Activated naive CD8-positive, alpha-beta T cell treated with anti-CD3 and anti-CD28 coated beads for 36 hours (primary cell): ENCODE results near the gene IL27RA. TPM values are rescaled to one million over a fixed set of nuclear protein-coding genes. Genes with fewer than 3 reads are reported as not detected.

Source experiments
- DNase-seq: peaks from one replicate; pipeline ENCODE4 v3.0.0; 2021
- H3K27ac Mint-ChIP-seq: one replicate; pipeline ENCODE4 v1.8.0; 2022; ENCODE audit warnings: mild to moderate bottlenecking, moderate library complexity, mixed read lengths
- H3K27me3 Mint-ChIP-seq: one replicate; pipeline ENCODE4 v1.8.0; 2022; ENCODE audit warnings: mild to moderate bottlenecking, mixed read lengths
- H3K36me3 Mint-ChIP-seq: one replicate; pipeline ENCODE4 v1.8.0; 2021; ENCODE audit warnings: mild to moderate bottlenecking, mixed read lengths
- H3K4me1 Mint-ChIP-seq: one replicate; pipeline ENCODE4 v1.8.0; 2021; ENCODE audit warnings: mixed read lengths
- H3K4me3 Mint-ChIP-seq: one replicate; pipeline ENCODE4 v1.8.0; 2022; ENCODE audit warnings: mild to moderate bottlenecking, moderate library complexity, mixed read lengths
- H3K9me3 Mint-ChIP-seq: one replicate; pipeline ENCODE4 v1.8.0; 2022; ENCODE audit warnings: mixed read lengths
- total RNA-seq, 2 experiments: library from RNA; stranded (reverse); gene quantifications; one replicate each; pipeline ENCODE4 v1.2.3, GENCODE V29; 2021

IL27RA gene
- total RNA-seq, 2 experiments from 2014 or later = 48.2 to 48.5 TPM

DNA sequence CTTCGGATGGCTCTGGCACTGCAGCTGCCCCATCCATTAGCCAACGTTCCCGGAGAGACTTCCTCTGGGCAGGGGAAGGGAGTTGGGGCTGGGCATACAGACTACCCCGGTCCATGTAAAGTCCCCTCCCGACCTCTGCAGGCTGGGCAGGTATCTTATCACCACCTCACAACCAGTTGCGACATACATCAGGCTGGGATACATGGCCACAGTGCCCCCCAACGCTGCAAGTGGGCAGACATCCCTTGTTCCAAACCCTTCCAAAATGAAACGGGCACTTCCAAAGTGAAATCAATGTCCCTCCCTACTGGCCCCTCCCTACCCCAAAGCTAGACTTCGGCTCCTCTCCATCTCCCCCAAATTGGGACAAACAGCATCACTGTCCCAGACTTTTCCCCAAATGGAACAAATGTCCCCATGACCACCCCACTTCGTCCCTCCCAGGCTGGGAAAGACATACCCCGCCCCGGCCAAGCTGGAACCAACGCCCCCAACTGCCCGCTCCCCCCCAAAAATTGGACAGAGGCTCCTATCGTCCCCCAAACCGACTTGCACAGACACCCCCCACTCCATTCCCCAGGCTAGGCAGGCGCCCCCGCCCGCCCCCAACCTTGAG lies 25.3 kb downstream of the IL27RA start:
- Mint-ChIP-seq H3K27ac (no peak overlapping the region), H3K27me3 (peaks cover 42% of the 10 kb centered on the region), H3K36me3 (peaks cover 16% of the 10 kb centered on the region), H3K4me3 (no peak overlapping the region), H3K9me3 (peaks cover 1% of the 10 kb centered on the region), H3K4me1 (peaks cover 17% of the 10 kb centered on the region)
- DNase-seq = no peak

DNA sequence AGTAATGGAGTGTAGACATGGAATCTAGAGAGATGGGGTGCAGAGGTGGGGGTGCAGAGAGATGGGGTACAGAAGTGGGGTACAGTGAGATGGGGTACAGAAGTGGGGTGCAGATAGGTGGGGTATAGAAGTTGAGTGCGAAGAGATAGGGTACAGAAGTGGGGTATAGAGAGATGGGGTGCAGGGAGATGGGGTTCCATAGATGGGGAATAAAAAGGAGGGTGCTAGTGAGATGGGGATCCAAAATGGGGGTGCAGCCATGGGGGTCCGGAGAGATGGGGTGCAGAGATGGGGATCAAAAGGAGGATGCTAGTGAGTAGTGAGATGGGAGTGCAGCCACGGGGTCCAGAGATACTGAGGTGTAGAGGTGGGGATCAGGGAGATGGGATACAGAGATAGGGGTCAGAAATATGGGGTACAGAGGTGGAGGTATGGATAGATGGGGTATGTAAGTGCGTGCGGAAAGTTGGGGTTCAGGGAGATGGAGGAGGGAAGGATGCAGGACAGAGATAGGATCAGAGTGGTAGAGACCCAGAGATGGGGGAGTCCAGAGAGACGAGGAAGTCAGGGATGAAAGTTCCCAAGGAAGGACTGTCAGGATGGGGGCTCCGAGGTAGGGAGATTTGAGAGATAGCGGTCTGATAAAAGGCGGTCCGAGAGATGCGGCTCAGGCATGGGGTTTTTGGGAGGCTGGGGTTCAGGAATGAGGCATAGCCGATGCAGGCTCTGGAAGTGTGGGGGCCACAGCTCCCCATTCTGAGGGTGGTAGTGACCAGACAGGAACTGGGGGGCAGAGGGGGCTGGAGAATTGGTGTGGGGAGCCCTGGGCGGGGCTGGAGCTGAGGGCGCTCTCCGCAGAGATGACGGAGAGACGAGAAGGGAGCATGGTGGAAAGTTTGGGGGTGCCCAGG lies 26.9 kb downstream of the IL27RA start:
- Mint-ChIP-seq H3K36me3 (peaks cover 3% of the 10 kb centered on the region), H3K27me3 (peaks cover 47% of the 10 kb centered on the region), H3K27ac (no peak overlapping the region), H3K4me3 (peak overlapping the region; percentile 60), H3K9me3 (no peaks in the 10 kb centered on the region), H3K4me1 (peaks cover 17% of the 10 kb centered on the region)
- DNase-seq = no peak

DNA sequence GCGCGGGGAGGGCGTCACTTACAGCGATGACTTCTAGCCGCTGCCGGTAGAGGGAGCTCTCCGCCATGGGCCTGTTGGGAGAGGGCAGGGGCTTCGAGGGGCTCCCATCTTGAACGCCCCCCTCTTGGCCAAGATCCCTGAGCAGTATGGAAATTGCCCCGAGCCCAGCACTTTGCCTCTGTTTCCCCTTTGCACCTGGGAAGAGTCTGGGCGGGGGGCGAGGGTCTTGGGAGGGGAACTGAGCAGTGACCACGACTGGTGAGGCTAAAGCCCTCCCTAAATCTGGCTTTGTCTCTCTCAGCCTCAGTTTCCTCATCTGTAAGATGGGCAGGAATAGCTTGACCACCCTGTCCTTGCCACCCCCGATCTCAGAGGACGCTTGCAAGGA lies 27.5 kb downstream of the IL27RA start:
- no peaks in the 10 kb centered on the region for H3K9me3 Mint-ChIP-seq
- H3K36me3 Mint-ChIP-seq = no peaks in the 10 kb centered on the region
- H3K4me3 Mint-ChIP-seq = peak overlapping the region; percentile 16
- H3K4me1 Mint-ChIP-seq = peaks cover 17% of the 10 kb centered on the region
- peak; percentile 66 for DNase-seq
- H3K27ac Mint-ChIP-seq = no peak overlapping the region
- H3K27me3 Mint-ChIP-seq = peaks cover 47% of the 10 kb centered on the region

DNA sequence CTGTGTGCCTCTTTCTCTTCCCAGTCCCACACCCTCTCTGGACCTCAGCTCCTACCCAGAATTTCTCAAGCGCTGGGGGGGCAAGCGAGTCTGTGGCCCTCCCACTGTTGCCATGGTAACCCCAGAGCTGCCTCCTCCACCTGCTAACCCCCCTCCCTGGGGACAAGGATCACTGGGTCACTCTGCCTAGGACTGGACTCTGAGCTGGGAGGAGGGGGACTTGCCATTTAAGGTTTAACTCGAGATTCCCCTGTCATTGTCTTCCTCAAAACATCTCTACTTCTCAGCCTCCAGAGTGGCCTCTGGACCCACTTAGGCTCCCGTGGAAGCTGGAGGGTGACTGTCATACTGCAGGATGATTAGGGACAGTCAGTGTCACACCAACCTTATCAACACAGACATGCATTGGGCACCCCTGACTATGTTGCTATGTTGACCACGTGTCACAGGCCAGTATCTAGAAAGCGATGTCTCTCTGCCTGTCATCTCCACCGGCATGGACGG lies 28.1 kb downstream of the IL27RA start:
- H3K27me3 Mint-ChIP-seq = peaks cover 47% of the 10 kb centered on the region
- H3K4me1 Mint-ChIP-seq = peaks cover 17% of the 10 kb centered on the region
- H3K36me3 Mint-ChIP-seq = no peaks in the 10 kb centered on the region
- H3K27ac Mint-ChIP-seq = no peak overlapping the region
- H3K4me3 Mint-ChIP-seq = no peak overlapping the region
- no peaks in the 10 kb centered on the region for H3K9me3 Mint-ChIP-seq
- DNase-seq = no peak

DNA sequence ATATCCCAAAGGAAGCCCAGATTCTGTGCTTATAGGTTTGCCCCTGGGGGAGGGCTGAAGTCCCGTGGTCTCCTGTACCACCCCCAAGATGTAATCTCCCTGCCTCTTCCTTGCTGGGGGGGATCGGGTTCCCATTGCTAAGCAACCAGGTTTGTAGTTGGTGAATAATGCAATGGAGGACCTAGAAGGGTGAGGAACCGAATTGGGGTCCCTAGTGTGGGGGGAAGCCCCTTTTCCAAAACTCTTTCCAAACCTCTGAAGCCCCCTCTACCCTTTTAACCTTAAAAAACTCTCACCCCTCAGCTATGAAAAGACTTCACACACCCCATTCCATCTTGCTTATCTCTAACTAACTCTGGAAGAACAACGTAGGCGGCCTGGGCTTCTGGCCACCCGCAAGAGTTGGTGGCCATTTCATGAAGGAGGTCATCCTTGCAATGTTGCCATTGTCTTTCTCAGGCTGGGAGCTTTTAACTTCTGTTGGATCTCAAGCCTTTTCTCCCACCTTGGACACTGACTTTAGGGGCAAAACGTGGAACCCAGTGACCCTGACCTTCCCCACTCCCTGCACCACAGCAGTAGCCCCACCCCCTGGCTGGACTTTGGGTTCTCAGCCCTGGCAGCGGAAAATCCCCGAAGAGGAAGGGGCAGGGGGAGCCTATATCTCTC lies 29.7 kb downstream of the IL27RA start:
- H3K4me3 Mint-ChIP-seq = no peak overlapping the region
- no peak overlapping the region for H3K27ac Mint-ChIP-seq
- H3K36me3 Mint-ChIP-seq = no peaks in the 10 kb centered on the region
- no peaks in the 10 kb centered on the region for H3K9me3 Mint-ChIP-seq
- DNase-seq = no peak
- peaks cover 47% of the 10 kb centered on the region for H3K27me3 Mint-ChIP-seq
- peaks cover 17% of the 10 kb centered on the region for H3K4me1 Mint-ChIP-seq

DNA sequence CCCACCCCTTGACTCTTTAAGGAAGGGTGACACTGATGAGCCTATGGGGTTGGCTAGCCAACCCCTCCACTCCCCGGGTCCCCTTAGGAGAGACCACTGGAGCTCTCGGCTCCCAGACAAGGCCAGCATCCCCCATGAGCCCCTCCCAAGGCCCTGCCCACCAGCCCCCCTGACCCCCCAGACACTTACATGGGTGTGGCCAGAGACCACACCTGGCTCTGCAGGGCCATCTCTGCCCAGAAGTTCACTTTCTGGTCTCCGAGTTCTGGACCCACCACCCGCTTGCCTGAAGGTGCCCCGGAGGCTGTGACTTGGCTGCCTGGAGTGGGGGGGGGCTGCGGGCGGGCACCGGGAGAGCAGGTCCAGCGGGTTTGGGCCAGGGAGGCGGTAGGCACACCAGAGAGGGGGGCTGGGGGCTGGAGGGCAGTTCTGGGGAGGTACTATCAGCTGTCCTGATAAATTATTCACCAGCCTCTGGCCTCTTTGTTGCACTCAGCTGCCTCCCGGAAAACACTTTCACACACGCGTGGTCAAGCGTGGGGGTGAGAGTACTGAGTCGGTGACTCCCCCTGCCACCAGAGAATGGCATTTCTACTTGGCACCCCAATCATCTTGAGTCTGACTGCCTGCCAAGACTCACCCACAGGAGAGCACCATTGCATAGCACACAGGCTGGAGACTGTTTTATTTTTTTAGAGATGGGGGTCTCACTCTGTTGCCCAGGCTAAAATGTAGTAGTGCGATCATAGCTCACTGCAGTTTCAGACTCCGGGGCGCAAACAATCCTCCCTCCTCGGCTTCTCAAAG lies 30.4 kb downstream of the IL27RA start, which contains the start of gene PALM3:
Gene PALM3 (minus strand): TSS at position 326 of the 807 bp plus-strand sequence. CDS start 96 bp downstream, at position 230.
- Mint-ChIP-seq H3K27ac (no peak within 1 kb of the TSS), H3K4me3 (no peak within 1 kb of the TSS), H3K9me3 (no peaks in the 10 kb centered on the region), H3K4me1 (peaks cover 17% of the 10 kb centered on the region), H3K36me3 (no peaks in the 10 kb centered on the region), H3K27me3 (peaks cover 42% of the 10 kb centered on the region)
- no peak for DNase-seq

DNA sequence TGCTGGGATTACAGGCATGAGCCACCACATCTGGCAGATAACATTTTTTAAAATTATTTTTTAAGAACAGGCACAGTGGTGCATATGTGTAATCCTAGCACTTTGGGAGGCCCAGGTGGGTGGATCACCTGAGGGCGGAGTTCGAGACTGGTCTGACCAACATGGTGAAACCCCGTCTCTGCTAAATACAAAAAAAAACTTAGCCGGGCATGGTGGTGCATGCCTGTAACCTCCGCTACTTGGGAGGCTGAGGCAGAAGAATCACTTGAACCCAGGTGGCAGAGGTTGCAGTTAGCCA lies 30.9 kb downstream of the IL27RA start:
- Mint-ChIP-seq H3K27me3 (peaks cover 39% of the 10 kb centered on the region), H3K9me3 (no peaks in the 10 kb centered on the region), H3K4me3 (no peak overlapping the region), H3K27ac (no peak overlapping the region), H3K36me3 (no peaks in the 10 kb centered on the region), H3K4me1 (peaks cover 17% of the 10 kb centered on the region)
- DNase-seq = no peak

DNA sequence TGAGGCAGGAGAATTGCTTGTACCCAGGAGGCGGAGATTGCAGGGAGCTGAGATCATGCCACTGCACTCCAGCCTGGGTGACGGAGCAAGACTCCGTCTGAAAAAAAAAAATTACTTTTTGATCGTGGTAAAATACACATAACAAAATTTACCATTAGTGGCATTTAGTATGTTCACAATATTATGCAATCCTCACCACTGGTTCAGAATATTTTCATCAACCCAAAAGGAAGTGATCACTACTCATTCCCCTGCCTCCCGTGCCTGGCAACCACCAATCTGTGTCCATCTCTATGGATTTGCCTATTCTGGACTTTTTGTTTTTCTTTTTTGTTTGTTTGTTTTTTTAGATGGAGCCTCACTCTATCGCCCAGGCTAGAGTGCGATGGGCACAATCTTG lies 31.5 kb downstream of the IL27RA start:
- peaks cover 33% of the 10 kb centered on the region for H3K27me3 Mint-ChIP-seq
- H3K9me3 Mint-ChIP-seq = no peaks in the 10 kb centered on the region
- no peak overlapping the region for H3K27ac Mint-ChIP-seq
- H3K4me1 Mint-ChIP-seq = peaks cover 11% of the 10 kb centered on the region
- H3K4me3 Mint-ChIP-seq = no peak overlapping the region
- no peak for DNase-seq
- no peaks in the 10 kb centered on the region for H3K36me3 Mint-ChIP-seq

DNA sequence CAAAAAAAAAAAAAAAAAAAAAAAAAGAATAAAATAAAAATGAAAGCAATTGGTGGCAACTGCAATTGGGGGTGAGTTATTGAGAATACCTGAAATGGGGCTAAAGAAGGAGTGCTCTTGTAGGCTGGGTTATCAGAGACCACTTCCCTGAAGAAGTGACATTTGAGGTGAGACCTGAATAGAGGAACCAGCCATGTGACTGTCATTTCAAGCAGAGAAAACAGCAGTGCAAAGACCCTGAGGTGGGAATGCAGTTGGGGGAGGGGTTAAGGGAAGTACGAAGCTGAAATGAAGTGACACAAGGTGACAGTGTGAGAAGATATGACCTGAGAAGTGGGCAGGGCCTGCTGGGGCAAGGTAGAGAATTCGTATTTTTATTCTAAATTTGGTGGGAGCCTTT lies 34.6 kb downstream of the IL27RA start:
- Mint-ChIP-seq H3K4me3 (no peak overlapping the region), H3K27me3 (peaks cover 9% of the 10 kb centered on the region), H3K4me1 (no peaks in the 10 kb centered on the region), H3K9me3 (no peaks in the 10 kb centered on the region), H3K36me3 (no peaks in the 10 kb centered on the region), H3K27ac (no peak overlapping the region)
- DNase-seq = no peak

DNA sequence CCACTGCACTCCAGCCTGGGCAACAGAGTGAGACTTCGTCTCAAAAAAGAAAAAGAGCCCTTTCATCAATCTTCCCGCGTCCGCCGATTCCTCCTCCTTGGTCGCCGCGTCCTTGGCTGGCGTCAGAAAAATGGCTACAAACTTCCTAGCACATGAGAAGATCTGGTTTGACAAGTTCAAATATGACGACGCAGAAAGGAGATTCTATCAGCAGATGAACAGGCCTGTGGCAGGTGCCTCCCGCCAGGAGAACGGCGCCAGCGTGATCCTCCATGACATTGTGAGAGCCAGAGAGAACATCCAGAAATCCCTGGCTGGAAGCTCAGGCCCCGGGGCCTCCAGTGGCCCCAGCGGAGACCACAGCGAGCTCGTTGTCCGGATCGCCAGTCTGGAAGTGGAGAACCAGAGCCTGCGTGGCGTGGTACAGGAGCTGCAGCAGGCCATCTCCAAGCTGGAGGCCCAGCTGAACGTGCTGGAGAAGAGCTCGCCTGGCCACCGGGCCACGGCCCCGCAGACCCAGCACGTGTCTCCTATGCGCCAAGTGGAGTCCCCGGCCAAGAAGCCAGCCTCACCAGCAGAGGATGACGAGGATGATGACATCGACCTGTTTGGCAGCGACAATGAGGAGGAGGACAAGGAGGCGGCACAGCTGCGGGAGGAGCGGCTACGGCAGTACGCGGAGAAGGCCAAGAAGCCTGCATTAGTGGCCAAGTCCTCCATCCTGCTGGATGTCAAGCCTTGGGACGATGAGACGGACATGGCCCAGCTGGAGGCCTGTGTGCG lies 38.9 kb downstream of the IL27RA start:
- H3K4me1 Mint-ChIP-seq = peaks cover 16% of the 10 kb centered on the region
- H3K27me3 Mint-ChIP-seq = no peaks in the 10 kb centered on the region
- H3K36me3 Mint-ChIP-seq = no peaks in the 10 kb centered on the region
- no peak overlapping the region for H3K27ac Mint-ChIP-seq
- H3K4me3 Mint-ChIP-seq = no peak overlapping the region
- no peak for DNase-seq
- H3K9me3 Mint-ChIP-seq = no peaks in the 10 kb centered on the region

DNA sequence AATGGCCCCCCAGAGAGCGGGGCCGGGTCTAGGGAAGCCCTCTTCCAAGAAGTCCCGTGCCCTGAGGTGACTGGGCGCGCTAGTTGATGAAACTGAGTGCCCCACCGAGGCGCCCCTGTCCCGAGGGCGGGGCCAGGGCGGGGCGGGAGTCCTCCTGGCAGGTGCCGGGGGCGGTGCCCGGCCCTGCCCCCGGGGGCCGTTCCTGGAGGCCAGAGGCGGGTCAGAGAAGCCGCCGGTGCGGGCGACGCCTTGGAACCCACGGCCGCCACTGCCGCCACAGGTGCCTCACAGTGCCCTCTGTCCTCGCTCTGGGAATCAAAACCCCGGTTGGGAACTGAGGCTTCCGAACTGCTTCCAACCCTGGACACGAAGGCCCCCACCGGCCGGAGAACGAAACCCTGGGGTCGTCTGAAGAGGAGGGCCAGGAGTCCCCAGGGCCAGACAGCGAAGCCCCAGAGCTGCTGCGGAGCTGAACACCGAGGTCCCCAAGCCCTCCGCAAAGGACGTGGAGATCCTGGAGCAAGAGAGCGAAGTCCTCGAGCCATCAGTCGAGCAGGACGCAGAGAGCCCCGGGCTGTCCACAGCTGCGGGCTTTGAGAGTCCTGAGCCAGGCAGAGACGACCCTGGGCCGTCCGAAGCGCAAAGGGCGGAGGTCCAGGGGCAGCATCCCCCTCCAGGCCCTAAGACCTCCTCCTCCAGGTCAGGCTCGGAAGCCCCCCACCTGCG lies 41.1 kb downstream of the IL27RA start, which contains the start of gene MISP3:
Gene MISP3 (plus strand): TSS at position 252 of the 726 bp plus-strand sequence. CDS start 524 bp downstream, outside the sequence.
- no peaks in the 10 kb centered on the region for H3K36me3 Mint-ChIP-seq
- H3K27me3 Mint-ChIP-seq = no peaks in the 10 kb centered on the region
- peak within 1 kb of the TSS; percentile 89 for H3K4me3 Mint-ChIP-seq
- H3K9me3 Mint-ChIP-seq = no peaks in the 10 kb centered on the region
- DNase-seq = peak; percentile 47
- no peak within 1 kb of the TSS for H3K27ac Mint-ChIP-seq
- H3K4me1 Mint-ChIP-seq = peaks cover 16% of the 10 kb centered on the region

DNA sequence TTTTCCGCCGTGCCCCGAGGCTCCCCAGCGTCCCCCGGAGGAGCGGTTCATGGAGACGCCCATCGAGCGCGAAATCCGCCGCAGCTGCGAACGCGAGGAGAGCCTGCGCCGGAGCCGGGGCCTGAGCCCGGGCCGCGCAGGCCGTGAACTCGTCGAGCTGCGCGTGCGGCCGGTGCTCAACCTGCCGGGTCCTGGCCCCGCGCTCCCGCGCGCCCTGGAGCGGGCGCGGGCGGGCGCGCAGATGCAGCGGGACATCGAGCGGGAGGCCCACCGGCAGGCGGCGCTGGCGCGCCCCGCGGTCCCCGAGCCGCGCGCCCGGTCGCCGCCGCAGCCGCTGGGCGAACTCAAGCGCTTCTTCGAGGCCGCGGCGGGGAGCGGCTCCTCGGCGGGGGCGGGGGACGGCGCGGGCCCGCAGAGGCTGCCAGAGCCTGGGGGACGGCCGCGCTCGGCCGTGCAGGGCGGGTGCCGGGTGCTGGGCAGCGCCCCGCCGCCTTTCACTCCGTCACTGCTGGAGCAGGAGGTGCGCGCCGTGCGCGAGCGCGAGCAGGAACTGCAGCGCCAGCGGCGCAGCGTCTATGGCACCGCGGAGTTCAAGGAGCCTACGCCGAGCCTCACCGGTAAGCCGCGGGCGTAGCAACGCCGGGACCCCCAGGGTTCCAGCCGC lies 41.8 kb downstream of the IL27RA start:
- no peaks in the 10 kb centered on the region for H3K36me3 Mint-ChIP-seq

More for the DNA sequence above, 41.8 kb downstream of the IL27RA start:
- peak; percentile 85 for DNase-seq
- no peaks in the 10 kb centered on the region for H3K9me3 Mint-ChIP-seq
- peak overlapping the region; percentile 89 for H3K4me3 Mint-ChIP-seq
- no peaks in the 10 kb centered on the region for H3K27me3 Mint-ChIP-seq
- no peak overlapping the region for H3K27ac Mint-ChIP-seq
- peaks cover 16% of the 10 kb centered on the region for H3K4me1 Mint-ChIP-seq
